ENCODE data around the gene USP14. TPM values are rescaled to one million over a fixed set of nuclear protein-coding genes. Genes with fewer than 3 reads are reported as not detected.
"Not testable (repeated sequence)": the region's sequence is repeated elsewhere in the genome, so short reads cannot be mapped to it uniquely, and the experiment has no call there.

Gene USP14
- total and polyA plus RNA-seq, 2 experiments from 2014 or later, result 13.9 to 94.8 TPM

GRCh38 chr18:136433-136832 is 21.9 kb upstream of the USP14 start:
- H3K4me1 ChIP-seq (ENCODE audit: insufficient read depth), result no peaks in the 10 kb centered on the region
- TF ChIP-seq EZH2 (IDR thresholded peaks at IDR 0.05; ENCODE audit: insufficient read depth, poor library complexity, severe bottlenecking) (no peak), EZH2phosphoT487 (IDR thresholded peaks at IDR 0.05; ENCODE audit: insufficient read depth, low read depth) (no peak)
- H3K27me3 ChIP-seq (replicated peaks; ENCODE audit: insufficient read depth), result no peaks in the 10 kb centered on the region
- no peaks in the 10 kb centered on the region for H4K20me1 ChIP-seq (ENCODE audit: insufficient read depth)
- H3K9me3 ChIP-seq (ENCODE audit: low read depth), result no peaks in the 10 kb centered on the region
- H3K4me2 ChIP-seq (ENCODE audit: unreplicated experiment), result no peak overlapping the region
- in situ Hi-C loops (cut with MboI), result no loop called here
- H3K27ac ChIP-seq, result no peak overlapping the region
- H3K79me2 ChIP-seq (ENCODE audit: insufficient read depth), result no peaks in the 10 kb centered on the region
- no peaks in the 10 kb centered on the region for H3K36me3 ChIP-seq (ENCODE audit: low read depth)
- H3K9ac ChIP-seq, result no peak overlapping the region
- no peak overlapping the region for H2AFZ ChIP-seq
- H3F3A ChIP-seq (ENCODE audit: insufficient read depth), result no peaks in the 10 kb centered on the region
- no peaks in the 10 kb centered on the region for H3K9me2 ChIP-seq (ENCODE audit: insufficient read depth)
- 61 to 69% methylated on average over 7 of the region's 7 CpGs for WGBS, 2 experiments (ENCODE audit: low coverage in 1 of 2, low lambda C conversion rate in 2 of 2, missing lambda C conversion rate in 2 of 2)
- no peak overlapping the region for H3K4me3 ChIP-seq
- no peak for DNase-seq

DNA sequence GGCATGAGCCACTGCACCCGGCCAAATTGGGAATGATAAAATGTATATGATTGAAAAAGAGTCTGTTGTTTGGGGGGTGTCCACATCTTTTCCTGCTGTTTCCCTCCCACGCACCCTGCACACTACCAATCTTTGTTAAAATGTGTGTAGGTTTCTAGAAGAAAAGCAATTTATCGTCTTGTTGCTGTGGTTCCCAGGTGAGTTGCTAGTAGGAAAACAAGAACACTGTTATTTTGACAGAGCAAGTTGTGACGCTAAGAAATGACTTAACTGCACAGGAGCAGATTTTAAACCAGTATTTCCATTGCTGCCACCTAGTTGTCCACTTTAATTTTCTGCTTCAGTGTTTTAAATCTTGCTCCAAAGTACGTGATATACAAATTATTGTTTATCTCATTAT is 21.0 kb upstream of the USP14 start:
- no peaks in the 10 kb centered on the region for H3K79me2 ChIP-seq (ENCODE audit: insufficient read depth)
- H2AFZ ChIP-seq, result no peak overlapping the region
- H3K4me1 ChIP-seq (ENCODE audit: insufficient read depth), result no peaks in the 10 kb centered on the region
- in situ Hi-C loops (cut with MboI), result no loop called here
- no peak for DNase-seq
- no peaks in the 10 kb centered on the region for H4K20me1 ChIP-seq (ENCODE audit: insufficient read depth)
- H3F3A ChIP-seq (ENCODE audit: insufficient read depth), result no peaks in the 10 kb centered on the region
- H3K27ac ChIP-seq, result no peak overlapping the region
- H3K27me3 ChIP-seq (replicated peaks; ENCODE audit: insufficient read depth), result no peaks in the 10 kb centered on the region
- no peak for TF ChIP-seq EZH2phosphoT487 (IDR thresholded peaks at IDR 0.05; ENCODE audit: insufficient read depth, low read depth)
- TF ChIP-seq EZH2 (IDR thresholded peaks at IDR 0.05; ENCODE audit: insufficient read depth, poor library complexity, severe bottlenecking), result no peak
- H3K4me3 ChIP-seq, result no peak overlapping the region
- no peaks in the 10 kb centered on the region for H3K9me2 ChIP-seq (ENCODE audit: insufficient read depth)
- no peak overlapping the region for H3K4me2 ChIP-seq (ENCODE audit: unreplicated experiment)
- no peaks in the 10 kb centered on the region for H3K36me3 ChIP-seq (ENCODE audit: low read depth)
- 51 to 52% methylated on average over 5 of the region's 5 CpGs for WGBS, 2 experiments (ENCODE audit: low coverage in 1 of 2, low lambda C conversion rate in 2 of 2, missing lambda C conversion rate in 2 of 2)
- H3K9me3 ChIP-seq (ENCODE audit: low read depth), result no peaks in the 10 kb centered on the region
- H3K9ac ChIP-seq, result no peak overlapping the region

GRCh38 chr18:140670-141266 is 17.6 kb upstream of the USP14 start:
- DNase-seq, result no peak
- Histone ChIP-seq H3K27me3 (replicated peaks; ENCODE audit: insufficient read depth) (no peaks in the 10 kb centered on the region), H3K36me3 (ENCODE audit: low read depth) (no peaks in the 10 kb centered on the region), H3K79me2 (ENCODE audit: insufficient read depth) (no peaks in the 10 kb centered on the region), H3F3A (ENCODE audit: insufficient read depth) (no peaks in the 10 kb centered on the region), H3K27ac (no peak overlapping the region), H3K9ac (no peak overlapping the region), H2AFZ (no peak overlapping the region), H3K4me2 (ENCODE audit: unreplicated experiment) (no peak overlapping the region), H3K4me3 (no peak overlapping the region), H4K20me1 (ENCODE audit: insufficient read depth) (no peaks in the 10 kb centered on the region), H3K9me3 (ENCODE audit: low read depth) (no peaks in the 10 kb centered on the region), H3K9me2 (ENCODE audit: insufficient read depth) (no peaks in the 10 kb centered on the region), H3K4me1 (ENCODE audit: insufficient read depth) (no peaks in the 10 kb centered on the region)
- TF ChIP-seq EZH2phosphoT487 (IDR thresholded peaks at IDR 0.05; ENCODE audit: insufficient read depth, low read depth), result no peak
- TF ChIP-seq EZH2 (IDR thresholded peaks at IDR 0.05; ENCODE audit: insufficient read depth, poor library complexity, severe bottlenecking), result no peak
- in situ Hi-C loops (cut with MboI), result no loop called here
- WGBS, 2 experiments (ENCODE audit: low coverage in 1 of 2, low lambda C conversion rate in 2 of 2, missing lambda C conversion rate in 2 of 2), result 54 to 58% methylated on average over 7 of the region's 7 CpGs

DNA sequence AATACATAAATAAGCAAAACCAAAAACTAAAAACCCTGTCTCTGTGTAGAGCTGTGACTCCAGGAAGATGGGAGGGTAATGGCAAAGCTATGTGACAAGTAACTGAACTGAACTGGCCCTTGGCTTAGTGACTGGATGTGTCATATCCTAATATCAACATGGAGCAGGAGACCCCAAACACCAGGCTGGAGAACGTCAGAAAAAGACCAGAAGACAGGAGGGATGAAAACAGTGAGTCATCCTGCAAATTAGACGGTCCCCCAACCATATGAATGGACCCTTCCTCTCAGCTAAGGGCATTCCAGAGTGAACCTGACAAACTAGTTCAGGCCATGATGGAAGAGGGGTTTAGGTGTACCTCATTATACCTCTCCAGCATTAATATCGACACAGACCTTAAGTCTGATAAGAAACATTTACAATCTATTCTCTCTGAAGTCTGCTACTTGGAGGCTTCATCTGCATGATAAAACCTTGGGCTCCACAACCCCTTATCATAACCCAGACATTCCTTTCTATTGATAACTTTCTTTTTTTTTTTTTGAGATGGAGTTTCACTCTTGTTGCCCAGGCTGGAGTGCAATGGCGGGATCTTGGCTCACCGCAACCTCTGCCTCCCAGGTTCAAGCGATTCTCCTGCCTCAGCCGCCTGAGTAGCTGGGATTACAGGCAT is 15.6 kb upstream of the USP14 start:
- H3K4me3 ChIP-seq; H3K4me1 ChIP-seq (ENCODE audit: insufficient read depth); in situ Hi-C loops (cut with MboI); DNase-seq; H3K9me3 ChIP-seq (ENCODE audit: low read depth); H3K9me2 ChIP-seq (ENCODE audit: insufficient read depth); H3K27me3 ChIP-seq (replicated peaks; ENCODE audit: insufficient read depth); H3F3A ChIP-seq (ENCODE audit: insufficient read depth); H3K4me2 ChIP-seq (ENCODE audit: unreplicated experiment); H4K20me1 ChIP-seq (ENCODE audit: insufficient read depth); H3K79me2 ChIP-seq (ENCODE audit: insufficient read depth); H2AFZ ChIP-seq; H3K9ac ChIP-seq; H3K36me3 ChIP-seq (ENCODE audit: low read depth); H3K27ac ChIP-seq: not testable (repeated sequence)
- 70 to 76% methylated on average over 7 of the region's 7 CpGs for WGBS, 2 experiments (ENCODE audit: low coverage in 1 of 2, low lambda C conversion rate in 2 of 2, missing lambda C conversion rate in 2 of 2)

All from GM23248 (cell line).